Panc1 (cell line): ENCODE data around the gene DIDO1. TPM values are rescaled to one million over a fixed set of nuclear protein-coding genes. Genes with fewer than 3 reads are reported as not detected.

Experiments used
- ATAC-seq: fragments of 200-7000 bp; cut with Tn5 transposase; 2 replicates; pipeline ENCODE4 v1.9.1; 2020; ENCODE audit warnings: mild to moderate bottlenecking, moderate library complexity
- BruUV-seq: library from RNA; stranded (reverse); fragments of 400-500 nt; replicated peaks from 2 replicates; lab custom pipeline; 2021; lab: Mats Ljungman, UMichigan
- CTCF ChIA-PET: fragments of 300-600 bp; sonication (Branson Sonifier 250); formaldehyde crosslinking; loops from one replicate; lab custom pipeline; 2022; ENCODE audit warnings: antibody characterized with exemption; lab: Charles Lee
- POLR2A ChIA-PET: fragments of 300-600 bp; sonication (Branson Sonifier 250); formaldehyde crosslinking; loops from one replicate; lab custom pipeline; 2022; ENCODE audit warnings: antibody characterized with exemption; lab: Charles Lee
- DNase-seq: peaks from one replicate; pipeline ENCODE4 v3.0.0-alpha.2; 2010; ENCODE audit warnings: low read depth, low spot score
- H3K27ac ChIP-seq: 2 replicates; pipeline ENCODE4 v1.5.1; 2011; ENCODE audit warnings: mild to moderate bottlenecking, low read length, inconsistent platforms
- H3K27me3 ChIP-seq: fragments of 200-500 bp; sonication (Bioruptor generic); 2 replicates; pipeline ENCODE4 v1.6.0; 2014; ENCODE audit warnings: low read length, inconsistent platforms; ENCODE audit not compliant: control insufficient read depth, insufficient read depth
- H3K36me3 ChIP-seq: fragments of 200-500 bp; sonication (Bioruptor generic); 2 replicates; pipeline ENCODE4 v1.5.1; 2014; ENCODE audit warnings: inconsistent platforms, mild to moderate bottlenecking, low read length, moderate library complexity; ENCODE audit not compliant: control insufficient read depth, insufficient read depth
- H3K4me1 ChIP-seq: 2 replicates; pipeline ENCODE4 v1.5.1; 2011; ENCODE audit warnings: inconsistent platforms, mild to moderate bottlenecking, low read length, moderate library complexity; ENCODE audit not compliant: control insufficient read depth, insufficient read depth
- H3K4me3 ChIP-seq, 2 experiments: 2 replicates each; pipeline ENCODE4 v1.5.1; 2011 to 2012; ENCODE audit warnings: low read depth in 2 of 2, low read length in 2 of 2, mild to moderate bottlenecking in 2 of 2, inconsistent platforms in 1 of 2, moderate library complexity in 1 of 2
- H3K9me3 ChIP-seq: fragments of 200-500 bp; sonication (Bioruptor generic); 2 replicates; pipeline ENCODE4 v1.5.1; 2014; ENCODE audit warnings: low read depth, mild to moderate bottlenecking, inconsistent platforms, low read length, moderate library complexity; ENCODE audit not compliant: control insufficient read depth, insufficient read depth
- POLR2AphosphoS5 ChIP-seq: IDR thresholded peaks from 2 replicates; pipeline ENCODE4 v1.6.1; 2012; ENCODE audit warnings: mild to moderate bottlenecking, low read depth, low read length, moderate library complexity
- SIN3A ChIP-seq: IDR thresholded peaks from 2 replicates; pipeline ENCODE4 v1.6.1; 2012; ENCODE audit warnings: low read depth, mild to moderate bottlenecking, low read length, moderate library complexity, borderline replicate concordance; ENCODE audit not compliant: insufficient read depth
- TCF7L2 ChIP-seq: IDR thresholded peaks from 2 replicates; pipeline ENCODE4 v1.6.1; 2011; ENCODE audit warnings: mild to moderate bottlenecking, low read depth, low read length, inconsistent platforms
- in situ Hi-C: cut with HindIII; loops from 2 replicates; pipeline ENCODE4 v1.10.0; 2016; ENCODE audit warnings: low sequenced_read_pairs, low pct_unique_long_range_greater_than_20kb
- intact Hi-C: fragments of 100-400 bp; cut with micrococcal nuclease; formaldehyde crosslinking; loops from one replicate; pipeline ENCODE4 v1.10.0; 2022; ENCODE audit not compliant: unreplicated experiment
- total RNA-seq: library from RNA; stranded (reverse); gene quantifications from one replicate; pipeline ENCODE4 v1.2.1, GENCODE V29; 2021; ENCODE audit not compliant: unreplicated experiment
- TF ChIP-seq, protein P1 (sequence below): fragments of 450-650 bp; IDR thresholded peaks from 2 replicates; pipeline ENCODE4 v1.5.1; 2017; ENCODE audit warnings: mild to moderate bottlenecking
- TF ChIP-seq, protein P2 (sequence below), 2 experiments: IDR thresholded peaks; 2 replicates each; pipeline ENCODE4 v1.6.1; 2011 to 2012; ENCODE audit warnings: low read depth in 2 of 2, control low read depth in 1 of 2, low read length in 1 of 2, mild to moderate bottlenecking in 1 of 2, moderate library complexity in 1 of 2; ENCODE audit not compliant: insufficient read depth in 1 of 2

Gene DIDO1
- total RNA-seq, 1 experiment from 2014 or later = 57.3 TPM

DNA sequence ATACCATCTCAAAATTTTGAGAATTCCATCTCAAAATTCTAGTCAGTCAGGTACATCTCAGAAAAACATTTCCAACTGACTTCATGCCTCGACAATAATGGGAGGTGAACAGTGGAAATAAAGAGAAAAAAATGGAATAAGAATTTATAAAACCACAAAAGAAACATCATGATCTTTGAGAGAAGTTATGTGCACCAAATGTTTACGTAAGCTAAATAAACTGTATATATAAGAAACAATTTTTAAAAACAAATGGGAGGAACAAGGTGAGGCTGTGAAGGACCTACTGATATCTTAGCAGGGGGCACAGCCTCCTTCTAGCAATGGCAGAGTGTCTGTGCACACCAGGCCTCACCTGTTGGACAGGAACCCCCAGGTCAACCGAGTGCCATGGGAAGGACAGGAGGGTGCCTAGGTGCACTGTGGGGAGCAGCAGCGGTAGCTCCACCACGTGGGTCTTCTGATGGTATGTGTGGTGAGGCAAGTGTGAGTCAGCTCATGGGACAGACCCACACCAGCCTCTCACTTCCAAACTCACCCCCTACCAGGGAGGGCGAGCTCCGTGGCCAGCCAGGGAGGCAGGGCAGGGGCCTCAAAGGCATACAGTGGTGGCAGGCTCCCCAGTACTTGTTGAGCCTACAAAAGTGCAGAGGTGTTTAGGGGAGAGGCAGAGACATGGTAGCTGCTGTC is 23.2 kb downstream of the DIDO1 start:
- DNase-seq (no peak), ATAC-seq (no peak)
- intact Hi-C loops (no loop called here), in situ Hi-C loops (no loop called here)
- H3K9me3 ChIP-seq = no peaks in the 10 kb centered on the region
- H3K27ac ChIP-seq = no peak overlapping the region
- peaks cover 44% of the 10 kb centered on the region for H3K36me3 ChIP-seq
- BruUV-seq = no TSS peak
- TF ChIP-seq, protein P1, sequence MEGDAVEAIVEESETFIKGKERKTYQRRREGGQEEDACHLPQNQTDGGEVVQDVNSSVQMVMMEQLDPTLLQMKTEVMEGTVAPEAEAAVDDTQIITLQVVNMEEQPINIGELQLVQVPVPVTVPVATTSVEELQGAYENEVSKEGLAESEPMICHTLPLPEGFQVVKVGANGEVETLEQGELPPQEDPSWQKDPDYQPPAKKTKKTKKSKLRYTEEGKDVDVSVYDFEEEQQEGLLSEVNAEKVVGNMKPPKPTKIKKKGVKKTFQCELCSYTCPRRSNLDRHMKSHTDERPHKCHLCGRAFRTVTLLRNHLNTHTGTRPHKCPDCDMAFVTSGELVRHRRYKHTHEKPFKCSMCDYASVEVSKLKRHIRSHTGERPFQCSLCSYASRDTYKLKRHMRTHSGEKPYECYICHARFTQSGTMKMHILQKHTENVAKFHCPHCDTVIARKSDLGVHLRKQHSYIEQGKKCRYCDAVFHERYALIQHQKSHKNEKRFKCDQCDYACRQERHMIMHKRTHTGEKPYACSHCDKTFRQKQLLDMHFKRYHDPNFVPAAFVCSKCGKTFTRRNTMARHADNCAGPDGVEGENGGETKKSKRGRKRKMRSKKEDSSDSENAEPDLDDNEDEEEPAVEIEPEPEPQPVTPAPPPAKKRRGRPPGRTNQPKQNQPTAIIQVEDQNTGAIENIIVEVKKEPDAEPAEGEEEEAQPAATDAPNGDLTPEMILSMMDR = no peak
- TF ChIP-seq TCF7L2 (no peak), POLR2AphosphoS5 (no peak), SIN3A (no peak)
- TF ChIP-seq, protein P2, sequence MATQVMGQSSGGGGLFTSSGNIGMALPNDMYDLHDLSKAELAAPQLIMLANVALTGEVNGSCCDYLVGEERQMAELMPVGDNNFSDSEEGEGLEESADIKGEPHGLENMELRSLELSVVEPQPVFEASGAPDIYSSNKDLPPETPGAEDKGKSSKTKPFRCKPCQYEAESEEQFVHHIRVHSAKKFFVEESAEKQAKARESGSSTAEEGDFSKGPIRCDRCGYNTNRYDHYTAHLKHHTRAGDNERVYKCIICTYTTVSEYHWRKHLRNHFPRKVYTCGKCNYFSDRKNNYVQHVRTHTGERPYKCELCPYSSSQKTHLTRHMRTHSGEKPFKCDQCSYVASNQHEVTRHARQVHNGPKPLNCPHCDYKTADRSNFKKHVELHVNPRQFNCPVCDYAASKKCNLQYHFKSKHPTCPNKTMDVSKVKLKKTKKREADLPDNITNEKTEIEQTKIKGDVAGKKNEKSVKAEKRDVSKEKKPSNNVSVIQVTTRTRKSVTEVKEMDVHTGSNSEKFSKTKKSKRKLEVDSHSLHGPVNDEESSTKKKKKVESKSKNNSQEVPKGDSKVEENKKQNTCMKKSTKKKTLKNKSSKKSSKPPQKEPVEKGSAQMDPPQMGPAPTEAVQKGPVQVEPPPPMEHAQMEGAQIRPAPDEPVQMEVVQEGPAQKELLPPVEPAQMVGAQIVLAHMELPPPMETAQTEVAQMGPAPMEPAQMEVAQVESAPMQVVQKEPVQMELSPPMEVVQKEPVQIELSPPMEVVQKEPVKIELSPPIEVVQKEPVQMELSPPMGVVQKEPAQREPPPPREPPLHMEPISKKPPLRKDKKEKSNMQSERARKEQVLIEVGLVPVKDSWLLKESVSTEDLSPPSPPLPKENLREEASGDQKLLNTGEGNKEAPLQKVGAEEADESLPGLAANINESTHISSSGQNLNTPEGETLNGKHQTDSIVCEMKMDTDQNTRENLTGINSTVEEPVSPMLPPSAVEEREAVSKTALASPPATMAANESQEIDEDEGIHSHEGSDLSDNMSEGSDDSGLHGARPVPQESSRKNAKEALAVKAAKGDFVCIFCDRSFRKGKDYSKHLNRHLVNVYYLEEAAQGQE (IDR thresholded peaks at IDR 0.05; ENCODE audit: insufficient read depth in 1 of 2, low read depth in 2 of 2, low read length in 1 of 2) = no peak
- H3K27me3 ChIP-seq = no peaks in the 10 kb centered on the region
- ChIA-PET CTCF (no interaction called here), POLR2A (interaction anchor here (0.6 kb wide), 1 partner anchor 369 kb away, joined by 10 read pairs; the partner anchor contains the start of gene ARFGAP1)
- H3K4me3 ChIP-seq = no peak overlapping the region
- H3K4me1 ChIP-seq = peaks cover 24% of the 10 kb centered on the region

DNA sequence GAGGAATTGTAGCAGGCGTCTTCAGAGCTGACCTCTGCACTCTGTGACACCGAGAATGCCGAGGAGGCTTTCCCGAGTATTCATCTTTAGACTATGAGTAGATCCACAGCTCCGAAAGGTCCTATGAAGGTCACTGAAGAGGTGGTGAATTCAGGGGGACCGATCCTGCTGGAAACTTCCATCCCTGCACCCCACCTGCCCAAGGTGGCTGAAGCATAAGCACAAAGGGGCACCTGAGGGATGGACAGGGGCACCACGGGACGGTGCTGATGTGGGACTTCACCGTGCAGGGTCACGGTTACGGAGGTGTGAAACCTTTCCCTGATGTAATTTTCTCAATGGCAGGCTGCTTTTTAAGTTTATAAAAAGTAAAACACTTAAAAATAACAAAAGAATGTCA is 24.4 kb downstream of the DIDO1 start:
- ChIA-PET POLR2A (interaction anchor here (0.5 to 0.9 kb wide), 2 partner anchors 14 to 46 kb away, joined by 6 to 13 read pairs; no protein-coding TSS in a partner anchor), CTCF (interaction anchor here (0.7 kb wide), 1 partner anchor 13 kb away, joined by 6 read pairs; no protein-coding TSS in a partner anchor)
- H3K4me3 ChIP-seq = no peak overlapping the region
- H3K27me3 ChIP-seq = no peaks in the 10 kb centered on the region
- BruUV-seq = TSS peak; percentile 34
- peaks cover 24% of the 10 kb centered on the region for H3K4me1 ChIP-seq
- H3K9me3 ChIP-seq = no peaks in the 10 kb centered on the region
- DNase-seq (no peak), ATAC-seq (no peak)
- in situ Hi-C loops (no loop called here), intact Hi-C loops (no loop called here)
- peaks cover 38% of the 10 kb centered on the region for H3K36me3 ChIP-seq
- no peak overlapping the region for H3K27ac ChIP-seq
- TF ChIP-seq TCF7L2 (no peak), SIN3A (no peak), POLR2AphosphoS5 (no peak)
- TF ChIP-seq, protein P2 (IDR thresholded peaks at IDR 0.05; ENCODE audit: insufficient read depth in 1 of 2, low read depth in 2 of 2, low read length in 1 of 2) = no peak
- TF ChIP-seq, protein P1 = no peak
